Left lung (tissue), 10 donors: ENCODE measurements around the gene NAALADL2. TPM values are rescaled to one million over a fixed set of nuclear protein-coding genes. Genes with fewer than 3 reads are reported as not detected.

Experiments
- ATAC-seq: fragments of 200-7000 bp; cut with Tn5 transposase; one replicate; pipeline ENCODE4 v1.9.1; 2020; ENCODE audit warnings: moderate library complexity
- DNase-seq, 4 donors: peaks; one replicate each; pipeline ENCODE4 v3.0.0-alpha.2; 2013 to 2020
- H3K27ac ChIP-seq, 2 donors: fragments of 200-600 bp; sonication (generic) in 1 of 2; one replicate each; pipeline versions ENCODE4 v1.5.0 to v1.8.0; 2020 to 2021
- H3K27me3 ChIP-seq, 2 donors: fragments of 200-600 bp; sonication (generic) in 1 of 2; one replicate each; pipeline versions ENCODE4 v1.5.0 to v1.8.0; 2020 to 2021
- H3K36me3 ChIP-seq, 2 donors: fragments of 200-600 bp; sonication (generic) in 1 of 2; one replicate each; pipeline versions ENCODE4 v1.5.0 to v1.8.0; 2020 to 2021
- H3K4me1 ChIP-seq, 2 donors: fragments of 200-600 bp; one replicate each; pipeline ENCODE4 v1.8.0; 2021
- H3K4me3 ChIP-seq, 2 donors: fragments of 200-600 bp; sonication (generic) in 1 of 2; one replicate each; pipeline versions ENCODE4 v1.5.0 to v1.8.0; 2020 to 2021; ENCODE audit warnings: mild to moderate bottlenecking in 1 of 2
- H3K9me3 ChIP-seq, 2 donors: fragments of 200-600 bp; sonication (generic) in 1 of 2; one replicate each; pipeline versions ENCODE4 v1.5.0 to v1.8.0; 2020 to 2021
- CTCF ChIP-seq, 2 donors: fragments of 200-600 bp; sonication (generic) in 1 of 2; IDR thresholded peaks; one replicate each; pipeline versions ENCODE4 v1.5.0 to v1.8.0; 2021; ENCODE audit warnings: antibody characterized with exemption in 2 of 2
- intact Hi-C, 2 donors: fragments of 100-400 bp; cut with DNase I; formaldehyde crosslinking; loops; one replicate each; pipeline versions ENCODE4 v1.11.2 to v1.14.2; 2022
- polyA plus RNA-seq, 6 donors: library from polyadenylated mRNA; unstranded; fragments of 120-200 nt; gene quantifications; one replicate each; pipeline ENCODE4 v1.2.1, GENCODE V29; 2013; ENCODE audit not compliant: insufficient read length in 6 of 6
- total RNA-seq, 2 donors: library from RNA; stranded (reverse); fragmentation: NEBNext Ultra II Directional; extraction: Animal tissue kit (Norgen Biotek cat#: 25700); gene quantifications; one replicate each; pipeline ENCODE4 v1.2.1, GENCODE V29; 2021
- donor health status: DM: no; HTN: yes; CAD: no.
- donor health status: DM: no; HTN: no; CAD: no.

The NAALADL2 gene
- total and polyA plus RNA-seq, 8 donors, result 9.8 to 23.3 (median 17.8) TPM

DNA sequence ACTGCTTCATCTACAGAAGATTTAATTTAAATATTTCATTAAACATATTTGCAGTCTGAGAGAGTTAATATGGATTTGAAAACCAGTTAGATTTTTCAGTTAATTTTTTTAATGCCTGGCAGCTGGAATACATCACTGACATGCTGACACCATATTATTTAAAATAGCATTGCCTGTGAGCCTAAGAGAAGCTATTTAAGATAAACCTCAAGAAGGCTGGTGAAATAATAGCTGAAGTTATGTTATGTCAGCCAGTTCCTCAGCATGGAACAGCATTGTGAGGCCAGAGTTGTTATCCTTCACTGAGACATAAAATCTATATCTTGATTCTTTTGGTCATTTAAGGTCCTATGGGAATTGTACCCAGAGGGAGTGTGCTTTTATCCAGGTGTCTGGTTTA is 705.2 kb downstream of the NAALADL2 start:
- Histone ChIP-seq H3K4me1 (no peaks in the 10 kb centered on the region), H3K4me3 (no peak overlapping the region), H3K36me3 (no peaks in the 10 kb centered on the region), H3K27ac (no peak overlapping the region), H3K9me3 (peaks cover 0 to 6% of the 10 kb centered on the region in 2 donors), H3K27me3 (no peaks in the 10 kb centered on the region)
- no peak for ATAC-seq
- intact Hi-C loops, result no loop called here
- DNase-seq, result no peak
- TF ChIP-seq CTCF (IDR thresholded peaks at IDR 0.05), result no peak

DNA sequence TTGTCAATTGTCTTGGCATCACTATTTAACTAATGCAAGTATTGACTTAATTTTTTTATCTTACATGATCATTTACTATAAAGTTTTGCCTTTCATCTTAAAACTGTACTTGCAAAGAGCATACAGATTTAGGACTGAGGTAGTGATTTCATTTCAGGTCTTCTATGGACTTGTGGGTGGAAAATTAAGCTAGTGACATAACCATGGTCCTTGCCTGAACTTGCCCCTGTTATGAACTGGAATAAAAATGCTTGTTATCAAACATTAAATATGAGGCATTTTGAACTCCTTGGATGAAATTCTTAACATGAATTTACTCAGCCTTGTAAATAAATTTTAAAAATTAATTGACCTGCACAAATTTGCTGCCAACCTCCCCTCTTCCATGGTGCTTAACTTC is 712.0 kb downstream of the NAALADL2 start:
- Histone ChIP-seq H3K36me3 (no peaks in the 10 kb centered on the region), H3K4me1 (no peaks in the 10 kb centered on the region), H3K27ac (no peak overlapping the region), H3K27me3 (no peaks in the 10 kb centered on the region), H3K9me3 (no peaks in the 10 kb centered on the region), H3K4me3 (no peak overlapping the region)
- ATAC-seq (no peak), DNase-seq (no peak)
- intact Hi-C loops, result no loop called here
- TF ChIP-seq CTCF (IDR thresholded peaks at IDR 0.05), result no peak

- ATAC-seq (no peak), DNase-seq (no peak)
- no peak overlapping the region for H3K27ac ChIP-seq
- no peaks in the 10 kb centered on the region for H3K27me3 ChIP-seq
- no peak overlapping the region for H3K4me3 ChIP-seq
- no peaks in the 10 kb centered on the region for H3K9me3 ChIP-seq
- H3K36me3 ChIP-seq, result no peaks in the 10 kb centered on the region
- intact Hi-C loops, result no loop called here
- no peak for TF ChIP-seq CTCF (IDR thresholded peaks at IDR 0.05)
- H3K4me1 ChIP-seq, result no peaks in the 10 kb centered on the region
These were observed 714.1 kb downstream of the NAALADL2 start for GRCh38 chr3:175573226-175573625.

DNA sequence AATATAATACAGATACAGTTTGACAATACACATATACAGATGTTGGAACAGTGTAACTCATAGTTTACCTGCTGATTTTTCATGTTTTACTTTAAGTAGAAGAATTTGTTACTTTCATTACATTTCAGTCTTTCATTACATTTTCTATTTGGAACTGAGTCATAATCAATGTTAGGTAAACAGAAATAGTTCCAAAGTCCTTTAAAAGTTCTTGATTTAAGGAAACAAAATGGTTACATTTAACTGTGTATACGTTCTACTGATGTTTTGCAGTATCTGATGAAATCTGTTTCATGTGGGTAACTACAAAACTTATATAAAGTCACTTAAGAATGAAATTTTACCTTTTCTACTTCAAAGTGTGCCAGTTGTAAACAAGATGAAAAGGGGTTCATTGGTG is 721.2 kb downstream of the NAALADL2 start:
- no peaks in the 10 kb centered on the region for H3K27me3 ChIP-seq
- H3K4me3 ChIP-seq, result no peak overlapping the region
- DNase-seq, result no peak
- TF ChIP-seq CTCF (IDR thresholded peaks at IDR 0.05), result no peak
- intact Hi-C loops, result no loop called here
- no peak for ATAC-seq
- H3K27ac ChIP-seq, result no peak overlapping the region
- no peaks in the 10 kb centered on the region for H3K36me3 ChIP-seq
- no peaks in the 10 kb centered on the region for H3K9me3 ChIP-seq
- H3K4me1 ChIP-seq, result no peaks in the 10 kb centered on the region

- intact Hi-C loops, result no loop called here
- TF ChIP-seq CTCF (IDR thresholded peaks at IDR 0.05), result no peak
- Histone ChIP-seq H3K36me3 (no peaks in the 10 kb centered on the region), H3K4me3 (no peak overlapping the region), H3K27ac (no peak overlapping the region), H3K9me3 (peaks cover 0 to 2% of the 10 kb centered on the region in 2 donors), H3K27me3 (no peaks in the 10 kb centered on the region), H3K4me1 (no peaks in the 10 kb centered on the region)
- ATAC-seq, result no peak
- no peak for DNase-seq
These were observed 726.8 kb downstream of the NAALADL2 start for GRCh38 chr3:175585898-175586297.
